ENCODE results near the gene HMX3. TPM values are rescaled to one million over a fixed set of nuclear protein-coding genes. Genes with fewer than 3 reads are reported as not detected.

The HMX3 gene
- total RNA-seq, 1 experiment from 2014 or later, result not detected

DNA sequence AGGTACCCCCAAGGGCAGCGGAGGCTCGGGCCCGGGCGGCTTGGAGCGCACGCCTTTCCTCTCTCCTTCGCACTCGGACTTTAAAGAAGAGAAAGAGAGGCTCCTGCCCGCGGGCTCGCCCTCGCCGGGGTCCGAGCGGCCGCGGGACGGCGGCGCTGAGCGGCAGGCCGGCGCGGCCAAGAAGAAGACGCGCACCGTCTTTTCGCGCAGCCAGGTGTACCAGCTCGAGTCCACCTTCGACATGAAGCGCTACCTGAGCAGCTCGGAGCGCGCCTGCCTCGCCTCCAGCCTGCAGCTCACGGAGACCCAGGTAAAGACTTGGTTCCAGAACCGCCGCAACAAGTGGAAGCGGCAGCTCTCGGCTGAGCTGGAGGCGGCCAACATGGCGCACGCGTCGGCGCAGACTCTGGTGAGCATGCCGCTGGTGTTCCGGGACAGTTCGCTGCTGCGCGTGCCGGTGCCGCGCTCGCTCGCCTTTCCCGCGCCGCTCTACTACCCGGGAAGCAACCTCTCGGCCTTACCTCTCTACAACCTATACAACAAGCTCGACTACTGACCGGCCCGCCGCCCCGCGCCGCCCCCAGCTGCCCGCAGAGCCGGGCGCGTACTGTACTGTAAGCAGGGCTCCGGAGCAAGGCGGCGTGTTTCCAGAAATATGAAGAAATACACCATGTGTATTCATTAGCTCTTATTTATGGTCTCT, 13.9 kb downstream of the HMX3 start:
- Mint-ChIP-seq H3K27ac (no peak overlapping the region), H3K9me3 (peaks cover 0 to 2% of the 10 kb centered on the region in 2 experiments; a peak in 2 of 5 replicates), H3K36me3 (ENCODE audit: insufficient read depth in 1 of 3, low read depth in 3 of 3) (peaks cover 0 to 10% (median 2%) of the 10 kb centered on the region in 3 experiments; a peak in 4 of 7 replicates), H3K4me1 (peaks cover 42 to 55% of the 10 kb centered on the region in 2 experiments), H3K4me3 (peak overlapping the region; percentile 63 to 80), H3K27me3 (ENCODE audit: low read depth) (peaks cover 90% of the 10 kb centered on the region)
- H2BK120ac ChIP-seq (ENCODE audit: low read depth, low read length, poor library complexity, severe bottlenecking), result no peak overlapping the region
- no peak overlapping the region for H2AK5ac ChIP-seq (ENCODE audit: insufficient read length, low read length)
- H3K23ac ChIP-seq (ENCODE audit: insufficient read length, low read depth, low read length), result no peak overlapping the region
- H3T11ph ChIP-seq (ENCODE audit: low read length), result no peak overlapping the region
- peaks cover 10% of the 10 kb centered on the region for H3K4me1 ChIP-seq (ENCODE audit: insufficient read depth, low read length)
- H2BK5ac ChIP-seq (ENCODE audit: insufficient read length, low read length), result no peak overlapping the region
- no peak overlapping the region for H4K91ac ChIP-seq (ENCODE audit: insufficient read length, low read depth, low read length)
- H3K27ac ChIP-seq (ENCODE audit: insufficient read length, low read depth, low read length), result no peak overlapping the region
- no peaks in the 10 kb centered on the region for H4K20me1 ChIP-seq (ENCODE audit: control insufficient read depth, insufficient read depth, insufficient read length)
- H3K14ac ChIP-seq (ENCODE audit: insufficient read depth, low read length), result peak overlapping the region; percentile 79; the same call in 1 of the 2 replicates
- H2BK12ac ChIP-seq (ENCODE audit: insufficient read length, low read depth, low read length), result no peak overlapping the region
- peak; percentile 67 for DNase-seq
- no peaks in the 10 kb centered on the region for H3K9me3 ChIP-seq (ENCODE audit: control insufficient read depth, low read depth, low read length)
- H3K9ac ChIP-seq (ENCODE audit: extremely low read depth, insufficient read length, low read length), result no peak overlapping the region
- no peak overlapping the region for H4K8ac ChIP-seq (replicated peaks; ENCODE audit: insufficient read length, low read depth, low read length)
- no peak overlapping the region for H2BK15ac ChIP-seq (ENCODE audit: low read depth, low read length)
- H3K79me2 ChIP-seq (ENCODE audit: insufficient read depth, low read length), result peaks cover 1% of the 10 kb centered on the region; the same call in 1 of the 2 replicates
- H2BK20ac ChIP-seq (ENCODE audit: low read depth, low read length, poor library complexity, severe bottlenecking), result no peak overlapping the region
- peaks cover 50% of the 10 kb centered on the region for H3K27me3 ChIP-seq (ENCODE audit: insufficient read depth, low read length)
- no peak overlapping the region for H2AFZ ChIP-seq (ENCODE audit: low read length)
- H3K4me2 ChIP-seq (ENCODE audit: insufficient read depth, insufficient read length, low read length), result peak overlapping the region; percentile 46
- no peak overlapping the region for H4K5ac ChIP-seq (ENCODE audit: insufficient read length, low read depth, low read length)
- H3K79me1 ChIP-seq (ENCODE audit: insufficient read depth, low read depth, low read length, poor library complexity, severe bottlenecking), result no peaks in the 10 kb centered on the region
- H3K18ac ChIP-seq (ENCODE audit: insufficient read length, low read depth, low read length), result peak overlapping the region; percentile 25
- no peak for TF ChIP-seq CTCF (conservative IDR thresholded peaks at IDR 0.05)
- peaks cover 23% of the 10 kb centered on the region for H3K23me2 ChIP-seq (ENCODE audit: insufficient read length, low read depth, low read length, poor library complexity, severe bottlenecking)
- WGBS (ENCODE audit: extremely low coverage, insufficient read length, low lambda C conversion rate), result no CpG with 5 or more reads among the region's 76 CpGs
- no peak overlapping the region for H3K56ac ChIP-seq (ENCODE audit: insufficient read length, low read depth, low read length)
- H3K4ac ChIP-seq (ENCODE audit: low read depth, low read length), result no peak overlapping the region
